DND-41 (cell line): ENCODE data around the gene MMP2.

Source experiments
- ATAC-seq: fragments of 200-7000 bp; cut with Tn5 transposase; 3 replicates; pipeline ENCODE4 v1.9.1; 2021; ENCODE audit warnings: low read depth; ENCODE audit not compliant: insufficient read depth
- DNase-seq: peaks from one replicate; pipeline ENCODE4 v3.0.0-alpha.2; 2020
- H2AFZ ChIP-seq: 2 replicates; pipeline ENCODE4 v1.6.0; 2012; ENCODE audit warnings: low read depth, low read length
- H3K27ac ChIP-seq: 2 replicates; pipeline ENCODE4 v1.5.1; 2012; ENCODE audit warnings: low read length, inconsistent platforms
- H3K27me3 ChIP-seq: fragments of 200-600 bp; sonication (generic); 2 replicates; pipeline ENCODE4 v1.6.0; 2012; ENCODE audit warnings: low read length, mild to moderate bottlenecking, inconsistent platforms; ENCODE audit not compliant: insufficient read depth, poor library complexity
- H3K36me3 ChIP-seq: 2 replicates; pipeline ENCODE4 v1.5.1; 2012; ENCODE audit warnings: low read length, inconsistent platforms; ENCODE audit not compliant: insufficient read depth
- H3K4me1 ChIP-seq: 2 replicates; pipeline ENCODE4 v1.5.1; 2012; ENCODE audit warnings: mild to moderate bottlenecking, low read length; ENCODE audit not compliant: insufficient read depth
- H3K4me2 ChIP-seq: 2 replicates; pipeline ENCODE4 v1.6.0; 2012; ENCODE audit warnings: mild to moderate bottlenecking, moderate library complexity, low read length, inconsistent platforms; ENCODE audit not compliant: insufficient read depth
- H3K4me3 ChIP-seq, 2 experiments: fragments of 200-600 bp in 1 of 2; shearing (Covaris generic) in 1 of 2; 2 replicates each; pipeline ENCODE4 v1.5.1; 2012 to 2016; ENCODE audit warnings: inconsistent platforms in 2 of 2, low read length in 2 of 2, mild to moderate bottlenecking in 2 of 2, low read depth in 1 of 2, moderate library complexity in 1 of 2
- H3K79me2 ChIP-seq: 2 replicates; pipeline ENCODE4 v1.6.0; 2012; ENCODE audit warnings: low read length, inconsistent platforms; ENCODE audit not compliant: insufficient read depth
- H3K9ac ChIP-seq: 2 replicates; pipeline ENCODE4 v1.6.0; 2012; ENCODE audit warnings: low read depth, mild to moderate bottlenecking, inconsistent platforms, low read length, moderate library complexity
- H3K9me3 ChIP-seq: 2 replicates; pipeline ENCODE4 v1.5.1; 2012; ENCODE audit warnings: low read length, moderate library complexity, mild to moderate bottlenecking, inconsistent platforms; ENCODE audit not compliant: insufficient read depth, severe bottlenecking
- H4K20me1 ChIP-seq: 2 replicates; pipeline ENCODE4 v1.6.0; 2012; ENCODE audit warnings: low read length; ENCODE audit not compliant: insufficient read depth
- EZH2 ChIP-seq: IDR thresholded peaks from 3 replicates; pipeline ENCODE4 v1.6.1; 2012; ENCODE audit warnings: borderline replicate concordance, low read depth, mild to moderate bottlenecking, moderate library complexity, low read length, inconsistent platforms; ENCODE audit not compliant: severe bottlenecking
- TF ChIP-seq, protein P1 (sequence below): IDR thresholded peaks from 2 replicates; pipeline ENCODE4 v1.5.1; 2012; ENCODE audit warnings: borderline replicate concordance, low read length, moderate library complexity, mild to moderate bottlenecking; ENCODE audit not compliant: poor library complexity, severe bottlenecking; ENCODE audit errors: extremely low read depth

MMP2 gene

GRCh38 chr16:55489956-55490265, 10.9 kb downstream of the MMP2 start:
- Histone ChIP-seq H2AFZ (no peak overlapping the region), H3K4me3 (no peak overlapping the region), H3K27me3 (peaks cover 5% of the 10 kb centered on the region), H3K9me3 (no peaks in the 10 kb centered on the region), H3K4me2 (no peak overlapping the region), H3K79me2 (no peaks in the 10 kb centered on the region), H3K36me3 (no peaks in the 10 kb centered on the region), H3K9ac (no peak overlapping the region), H4K20me1 (0 out of 2 replicates have a peak, but pooled peaks cover 5% of the 10 kb centered on the region), H3K27ac (no peak overlapping the region), H3K4me1 (no peaks in the 10 kb centered on the region)
- TF ChIP-seq, protein P1, sequence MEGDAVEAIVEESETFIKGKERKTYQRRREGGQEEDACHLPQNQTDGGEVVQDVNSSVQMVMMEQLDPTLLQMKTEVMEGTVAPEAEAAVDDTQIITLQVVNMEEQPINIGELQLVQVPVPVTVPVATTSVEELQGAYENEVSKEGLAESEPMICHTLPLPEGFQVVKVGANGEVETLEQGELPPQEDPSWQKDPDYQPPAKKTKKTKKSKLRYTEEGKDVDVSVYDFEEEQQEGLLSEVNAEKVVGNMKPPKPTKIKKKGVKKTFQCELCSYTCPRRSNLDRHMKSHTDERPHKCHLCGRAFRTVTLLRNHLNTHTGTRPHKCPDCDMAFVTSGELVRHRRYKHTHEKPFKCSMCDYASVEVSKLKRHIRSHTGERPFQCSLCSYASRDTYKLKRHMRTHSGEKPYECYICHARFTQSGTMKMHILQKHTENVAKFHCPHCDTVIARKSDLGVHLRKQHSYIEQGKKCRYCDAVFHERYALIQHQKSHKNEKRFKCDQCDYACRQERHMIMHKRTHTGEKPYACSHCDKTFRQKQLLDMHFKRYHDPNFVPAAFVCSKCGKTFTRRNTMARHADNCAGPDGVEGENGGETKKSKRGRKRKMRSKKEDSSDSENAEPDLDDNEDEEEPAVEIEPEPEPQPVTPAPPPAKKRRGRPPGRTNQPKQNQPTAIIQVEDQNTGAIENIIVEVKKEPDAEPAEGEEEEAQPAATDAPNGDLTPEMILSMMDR, result no peak
- TF ChIP-seq EZH2, result no peak
- ATAC-seq, result no peak
- DNase-seq, result no peak

DNA sequence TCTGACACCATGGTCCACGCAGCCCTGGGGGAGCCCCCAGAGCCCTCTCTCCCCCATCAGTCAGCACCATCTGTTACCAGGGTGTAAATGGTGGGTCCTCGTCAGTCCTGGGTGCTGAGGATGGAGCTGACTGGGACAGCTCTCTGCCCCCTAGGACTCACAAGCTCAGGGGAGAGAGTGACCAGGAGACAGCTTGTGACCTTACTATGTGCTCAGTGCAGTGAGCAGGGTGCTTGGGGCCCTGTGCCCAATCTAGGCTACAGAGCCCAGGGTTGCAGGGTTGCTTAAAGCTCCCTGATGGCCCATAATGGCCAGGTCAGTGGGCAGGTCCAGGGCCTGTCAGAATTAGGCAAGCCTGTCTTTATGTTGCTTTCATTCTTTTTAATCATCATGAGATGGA, 11.3 kb downstream of the MMP2 start:
- H3K4me2 ChIP-seq, result no peak overlapping the region
- no peaks in the 10 kb centered on the region for H3K79me2 ChIP-seq
- no peak overlapping the region for H3K9ac ChIP-seq
- H3K27ac ChIP-seq, result no peak overlapping the region
- no peak for DNase-seq
- TF ChIP-seq EZH2, result no peak
- TF ChIP-seq, protein P1, result no peak
- no peak for ATAC-seq
- H3K27me3 ChIP-seq, result peaks cover 5% of the 10 kb centered on the region
- no peaks in the 10 kb centered on the region for H3K36me3 ChIP-seq
- H3K4me3 ChIP-seq, result no peak overlapping the region
- 0 out of 2 replicates have a peak, but pooled peaks cover 5% of the 10 kb centered on the region for H4K20me1 ChIP-seq
- H3K4me1 ChIP-seq, result no peaks in the 10 kb centered on the region
- no peaks in the 10 kb centered on the region for H3K9me3 ChIP-seq
- no peak overlapping the region for H2AFZ ChIP-seq

GRCh38 chr16:55491691-55492090, 12.7 kb downstream of the MMP2 start:
- 0 out of 2 replicates have a peak, but pooled peaks cover 5% of the 10 kb centered on the region for H4K20me1 ChIP-seq
- no peak overlapping the region for H3K9ac ChIP-seq
- H3K27me3 ChIP-seq, result peaks cover 9% of the 10 kb centered on the region
- no peak overlapping the region for H3K4me2 ChIP-seq
- no peak overlapping the region for H3K27ac ChIP-seq
- no peaks in the 10 kb centered on the region for H3K79me2 ChIP-seq
- H3K4me1 ChIP-seq, result no peaks in the 10 kb centered on the region
- no peaks in the 10 kb centered on the region for H3K36me3 ChIP-seq
- DNase-seq (no peak), ATAC-seq (no peak)
- H2AFZ ChIP-seq, result no peak overlapping the region
- H3K4me3 ChIP-seq, result no peak overlapping the region
- TF ChIP-seq, protein P1, result no peak
- TF ChIP-seq EZH2, result no peak
- no peaks in the 10 kb centered on the region for H3K9me3 ChIP-seq
